ENCODE data around the gene RHOB.

RHOB gene

GRCh38 chr2:20419007-20419576, 27.8 kb upstream of the RHOB start:
- Histone ChIP-seq H2BK12ac (ENCODE audit: low read length) (no peak overlapping the region), H3K9me3 (replicated peaks in 1 of 2; ENCODE audit: control insufficient read depth in 2 of 2, insufficient read depth in 1 of 2, low read depth in 1 of 2, low read length in 2 of 2) (no peaks in the 10 kb centered on the region), H2AK5ac (ENCODE audit: low read depth, low read length) (no peak overlapping the region), H3K14ac (ENCODE audit: low read length) (no peak overlapping the region), H3K18ac (ENCODE audit: low read length) (peak overlapping the region; percentile 16), H4K91ac (ENCODE audit: low read depth, low read length, poor library complexity) (no peak overlapping the region), H3K36me3 (replicated peaks in 1 of 2; ENCODE audit: control insufficient read depth in 2 of 2, insufficient read depth in 2 of 2, low read length in 2 of 2) (no peaks in the 10 kb centered on the region), H3K23ac (ENCODE audit: low read depth, low read length, poor library complexity) (no peak overlapping the region), H2AFZ (ENCODE audit: low read length) (peak overlapping the region; percentile 92), H2BK120ac (ENCODE audit: low read depth, low read length) (no peak overlapping the region), H3K4me2 (ENCODE audit: insufficient read depth, low read length, poor library complexity, severe bottlenecking) (no peak overlapping the region), H4K8ac (ENCODE audit: low read depth, low read length) (no peak overlapping the region), H3K27ac (replicated peaks; ENCODE audit: low read length) (no peak overlapping the region), H3K79me1 (ENCODE audit: low read depth, low read length) (no peaks in the 10 kb centered on the region), H3K4me3 (ENCODE audit: low read length in 2 of 2) (no peak overlapping the region), H2BK15ac (ENCODE audit: low read length) (no peak overlapping the region), H3K4me1 (ENCODE audit: control insufficient read depth in 2 of 2, insufficient read depth in 1 of 2, low read depth in 1 of 2, low read length in 2 of 2) (peaks cover 4 to 5% of the 10 kb centered on the region in 2 donors), H2BK5ac (ENCODE audit: low read length) (no peak overlapping the region), H3K9ac (ENCODE audit: low read depth, low read length, poor library complexity) (no peak overlapping the region), H3K4ac (ENCODE audit: low read length) (no peak overlapping the region), H3K27me3 (ENCODE audit: control insufficient read depth in 3 of 3, insufficient read depth in 3 of 3, low read depth in 1 of 3, low read length in 3 of 3) (peaks cover 0 to 13% (median 0%) of the 10 kb centered on the region in 3 experiments)
- WGBS, 2 donors (ENCODE audit: extremely low coverage in 2 of 2, insufficient read length in 2 of 2, insufficient replicate concordance in 1 of 2), result no CpG with 5 or more reads among the region's 8 CpGs
- no peak for DNase-seq (ENCODE audit: low spot score)

- Histone ChIP-seq H4K91ac (ENCODE audit: low read depth, low read length, poor library complexity) (no peak overlapping the region), H2BK5ac (ENCODE audit: low read length) (no peak overlapping the region), H2AK5ac (ENCODE audit: low read depth, low read length) (no peak overlapping the region), H3K4me3 (ENCODE audit: low read length in 2 of 2) (no peak overlapping the region), H3K9ac (ENCODE audit: low read depth, low read length, poor library complexity) (no peak overlapping the region), H4K8ac (ENCODE audit: low read depth, low read length) (no peak overlapping the region), H3K4me2 (ENCODE audit: insufficient read depth, low read length, poor library complexity, severe bottlenecking) (no peak overlapping the region), H3K23ac (ENCODE audit: low read depth, low read length, poor library complexity) (no peak overlapping the region), H3K79me1 (ENCODE audit: low read depth, low read length) (no peaks in the 10 kb centered on the region), H3K9me3 (replicated peaks in 1 of 2; ENCODE audit: control insufficient read depth in 2 of 2, insufficient read depth in 1 of 2, low read depth in 1 of 2, low read length in 2 of 2) (no peaks in the 10 kb centered on the region), H2AFZ (ENCODE audit: low read length) (peak overlapping the region; percentile 92), H3K27me3 (ENCODE audit: control insufficient read depth in 3 of 3, insufficient read depth in 3 of 3, low read depth in 1 of 3, low read length in 3 of 3) (peaks cover 0 to 19% (median 0%) of the 10 kb centered on the region in 3 experiments), H3K14ac (ENCODE audit: low read length) (no peak overlapping the region), H3K18ac (ENCODE audit: low read length) (no peak overlapping the region), H2BK15ac (ENCODE audit: low read length) (no peak overlapping the region), H3K36me3 (replicated peaks in 1 of 2; ENCODE audit: control insufficient read depth in 2 of 2, insufficient read depth in 2 of 2, low read length in 2 of 2) (no peaks in the 10 kb centered on the region), H3K27ac (replicated peaks; ENCODE audit: low read length) (no peak overlapping the region), H3K4me1 (ENCODE audit: control insufficient read depth in 2 of 2, insufficient read depth in 1 of 2, low read depth in 1 of 2, low read length in 2 of 2) (peaks cover 4 to 5% of the 10 kb centered on the region in 2 donors), H3K4ac (ENCODE audit: low read length) (no peak overlapping the region), H2BK120ac (ENCODE audit: low read depth, low read length) (no peak overlapping the region), H2BK12ac (ENCODE audit: low read length) (no peak overlapping the region)
- WGBS, 2 donors (ENCODE audit: extremely low coverage in 2 of 2, insufficient read length in 2 of 2, insufficient replicate concordance in 1 of 2), result no CpG with 5 or more reads among the region's 9 CpGs
- DNase-seq (ENCODE audit: low spot score), result no peak
These were observed 27.1 kb upstream of the RHOB start for GRCh38 chr2:20419752-20420151.

GRCh38 chr2:20421336-20421987, 25.4 kb upstream of the RHOB start:
- H3K4me1 ChIP-seq (ENCODE audit: control insufficient read depth in 2 of 2, insufficient read depth in 1 of 2, low read depth in 1 of 2, low read length in 2 of 2), result peaks cover 4 to 5% of the 10 kb centered on the region in 2 donors
- no peak overlapping the region for H2BK15ac ChIP-seq (ENCODE audit: low read length)
- H3K18ac ChIP-seq (ENCODE audit: low read length), result no peak overlapping the region
- peaks cover 0 to 19% (median 0%) of the 10 kb centered on the region in 3 experiments for H3K27me3 ChIP-seq (ENCODE audit: control insufficient read depth in 3 of 3, insufficient read depth in 3 of 3, low read depth in 1 of 3, low read length in 3 of 3)
- no peak overlapping the region for H3K4me2 ChIP-seq (ENCODE audit: insufficient read depth, low read length, poor library complexity, severe bottlenecking)
- no peak overlapping the region for H3K4ac ChIP-seq (ENCODE audit: low read length)
- DNase-seq (ENCODE audit: low spot score), result no peak
- peak overlapping the region; percentile 42 for H3K14ac ChIP-seq (ENCODE audit: low read length)
- no peak overlapping the region for H4K8ac ChIP-seq (ENCODE audit: low read depth, low read length)
- no peak overlapping the region for H3K9ac ChIP-seq (ENCODE audit: low read depth, low read length, poor library complexity)
- H2BK120ac ChIP-seq (ENCODE audit: low read depth, low read length), result no peak overlapping the region
- H3K23ac ChIP-seq (ENCODE audit: low read depth, low read length, poor library complexity), result no peak overlapping the region
- no peak overlapping the region for H3K27ac ChIP-seq (replicated peaks; ENCODE audit: low read length)
- H2BK5ac ChIP-seq (ENCODE audit: low read length), result no peak overlapping the region
- H2AK5ac ChIP-seq (ENCODE audit: low read depth, low read length), result peak overlapping the region; percentile 53
- H3K9me3 ChIP-seq (replicated peaks in 1 of 2; ENCODE audit: control insufficient read depth in 2 of 2, insufficient read depth in 1 of 2, low read depth in 1 of 2, low read length in 2 of 2), result no peaks in the 10 kb centered on the region
- WGBS, 2 donors (ENCODE audit: extremely low coverage in 2 of 2, insufficient read length in 2 of 2, insufficient replicate concordance in 1 of 2), result no CpG with 5 or more reads among the region's 14 CpGs
- H3K36me3 ChIP-seq (replicated peaks in 1 of 2; ENCODE audit: control insufficient read depth in 2 of 2, insufficient read depth in 2 of 2, low read length in 2 of 2), result no peaks in the 10 kb centered on the region
- H4K91ac ChIP-seq (ENCODE audit: low read depth, low read length, poor library complexity), result no peak overlapping the region
- H2BK12ac ChIP-seq (ENCODE audit: low read length), result no peak overlapping the region
- no peaks in the 10 kb centered on the region for H3K79me1 ChIP-seq (ENCODE audit: low read depth, low read length)
- H2AFZ ChIP-seq (ENCODE audit: low read length), result no peak overlapping the region
- H3K4me3 ChIP-seq (ENCODE audit: low read length in 2 of 2), result no peak overlapping the region

- no peak overlapping the region for H3K4ac ChIP-seq (ENCODE audit: low read length)
- H3K14ac ChIP-seq (ENCODE audit: low read length), result peak overlapping the region; percentile 42
- H3K27me3 ChIP-seq (ENCODE audit: control insufficient read depth in 3 of 3, insufficient read depth in 3 of 3, low read depth in 1 of 3, low read length in 3 of 3), result peaks cover 0 to 19% (median 0%) of the 10 kb centered on the region in 3 experiments
- no peak for DNase-seq (ENCODE audit: low spot score)
- no peak overlapping the region for H3K23ac ChIP-seq (ENCODE audit: low read depth, low read length, poor library complexity)
- no peak overlapping the region for H2AFZ ChIP-seq (ENCODE audit: low read length)
- H3K36me3 ChIP-seq (replicated peaks in 1 of 2; ENCODE audit: control insufficient read depth in 2 of 2, insufficient read depth in 2 of 2, low read length in 2 of 2), result no peaks in the 10 kb centered on the region
- H3K4me3 ChIP-seq (ENCODE audit: low read length in 2 of 2), result no peak overlapping the region
- H3K4me2 ChIP-seq (ENCODE audit: insufficient read depth, low read length, poor library complexity, severe bottlenecking), result no peak overlapping the region
- H3K9ac ChIP-seq (ENCODE audit: low read depth, low read length, poor library complexity), result no peak overlapping the region
- H2BK120ac ChIP-seq (ENCODE audit: low read depth, low read length), result no peak overlapping the region
- no peak overlapping the region for H2BK15ac ChIP-seq (ENCODE audit: low read length)
- no peak overlapping the region for H3K27ac ChIP-seq (replicated peaks; ENCODE audit: low read length)
- H3K79me1 ChIP-seq (ENCODE audit: low read depth, low read length), result no peaks in the 10 kb centered on the region
- no CpG with 5 or more reads among the region's 7 CpGs for WGBS, 2 donors (ENCODE audit: extremely low coverage in 2 of 2, insufficient read length in 2 of 2, insufficient replicate concordance in 1 of 2)
- peak overlapping the region; percentile 53 for H2AK5ac ChIP-seq (ENCODE audit: low read depth, low read length)
- H2BK12ac ChIP-seq (ENCODE audit: low read length), result no peak overlapping the region
- no peaks in the 10 kb centered on the region for H3K9me3 ChIP-seq (replicated peaks in 1 of 2; ENCODE audit: control insufficient read depth in 2 of 2, insufficient read depth in 1 of 2, low read depth in 1 of 2, low read length in 2 of 2)
- peaks cover 4 to 5% of the 10 kb centered on the region in 2 donors for H3K4me1 ChIP-seq (ENCODE audit: control insufficient read depth in 2 of 2, insufficient read depth in 1 of 2, low read depth in 1 of 2, low read length in 2 of 2)
- no peak overlapping the region for H3K18ac ChIP-seq (ENCODE audit: low read length)
- H2BK5ac ChIP-seq (ENCODE audit: low read length), result no peak overlapping the region
- H4K8ac ChIP-seq (ENCODE audit: low read depth, low read length), result no peak overlapping the region
- no peak overlapping the region for H4K91ac ChIP-seq (ENCODE audit: low read depth, low read length, poor library complexity)
These were observed 24.9 kb upstream of the RHOB start for GRCh38 chr2:20421988-20422370.

Data from neuronal stem cell (in vitro differentiated cells).